PC-9 (cell line): Measurements from ENCODE around the gene MAST4.

Experiments
- CTCF ChIP-seq: fragments of 200-600 bp; sonication (generic); conservative IDR thresholded peaks from 2 replicates; pipeline ENCODE4 v1.6.1; 2017; ENCODE audit warnings: mixed run types, antibody characterized with exemption, mild to moderate bottlenecking, moderate library complexity
- EZH2 ChIP-seq: fragments of 200-600 bp; sonication (generic); IDR thresholded peaks from 2 replicates; pipeline ENCODE4 v1.8.0; 2017; ENCODE audit warnings: antibody characterized with exemption, low read depth

DNA sequence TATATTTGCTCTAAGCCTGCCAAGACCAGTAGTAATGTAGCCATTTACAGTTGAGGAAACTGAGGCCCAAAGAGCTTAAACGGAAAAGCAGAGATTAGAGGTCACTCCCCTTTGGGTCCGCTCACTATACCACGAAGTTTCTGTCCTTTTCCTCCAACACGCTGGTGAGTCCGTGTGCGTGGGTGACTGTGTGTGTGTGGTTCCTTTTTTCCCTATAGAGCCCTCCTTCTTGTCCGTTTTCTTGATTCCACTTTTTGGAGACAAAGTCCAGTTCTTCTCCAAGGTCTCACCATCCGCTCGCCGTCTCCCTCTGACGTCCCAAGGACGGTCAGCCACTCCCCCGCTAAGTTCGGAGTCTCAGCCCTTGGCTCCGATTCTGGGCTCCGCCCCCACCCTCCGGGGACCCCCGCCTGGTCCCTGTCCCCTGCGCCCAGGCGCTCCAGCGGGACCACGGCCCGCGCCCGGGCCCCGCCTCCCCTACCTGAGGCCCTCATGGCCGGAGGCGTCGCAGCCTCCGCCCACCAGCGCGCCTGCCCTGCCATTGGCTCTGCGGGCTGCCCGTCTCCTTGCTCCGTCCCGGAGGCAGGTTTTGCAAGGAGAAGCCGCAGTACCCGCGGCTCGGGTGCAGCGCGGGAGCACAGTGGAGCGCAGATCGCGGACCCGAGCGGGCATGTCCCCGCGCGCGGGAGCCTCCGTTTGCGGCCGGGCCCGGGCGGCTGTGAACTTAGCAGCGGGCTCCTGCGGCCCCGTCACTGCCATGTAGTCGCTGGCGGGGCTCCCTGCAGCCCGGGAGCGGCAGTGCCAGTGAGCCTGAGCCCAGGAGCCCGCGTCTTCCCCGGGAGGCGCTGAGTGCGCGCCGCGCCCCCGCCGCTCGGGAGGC, at the start of gene MAST4:
- TF ChIP-seq CTCF, result no peak
- TF ChIP-seq EZH2, result no peak
